ENCODE measurements around the gene NDUFS6. TPM values are rescaled to one million over a fixed set of nuclear protein-coding genes. Genes with fewer than 3 reads are reported as not detected.

NDUFS6 gene
- total and polyA plus RNA-seq, 2 of the 4 experiments (the other 2 are of a cell fraction) = 10.4 to 69.0 TPM

- ATAC-seq (ENCODE audit: low read depth) (no peak), DNase-seq (no peak)
- H2BK20ac ChIP-seq (ENCODE audit: low read depth, low read length) = no peak overlapping the region
- no peaks in the 10 kb centered on the region for H3K36me3 ChIP-seq (ENCODE audit: control insufficient read depth, insufficient read depth, low read length)
- H3K9me1 ChIP-seq (ENCODE audit: insufficient read depth, low read length) = 0 out of 2 replicates have a peak, but pooled peaks cover under 1% of the 10 kb centered on the region
- no peak overlapping the region for H2BK15ac ChIP-seq (ENCODE audit: low read depth, low read length)
- H3K27me3 ChIP-seq (ENCODE audit: control insufficient read depth, insufficient read depth, low read length) = peaks cover 38% of the 10 kb centered on the region
- H2AK9ac ChIP-seq (replicated peaks; ENCODE audit: low read depth, low read length, poor library complexity) = peak overlapping the region; percentile 50
- H3K79me1 ChIP-seq (ENCODE audit: low read depth in 1 of 2, low read length in 2 of 2) = no peaks in the 10 kb centered on the region
- no peak for TF ChIP-seq CHD1 (IDR thresholded peaks at IDR 0.05; ENCODE audit: low read depth, low read length)
- TF ChIP-seq, protein P1, sequence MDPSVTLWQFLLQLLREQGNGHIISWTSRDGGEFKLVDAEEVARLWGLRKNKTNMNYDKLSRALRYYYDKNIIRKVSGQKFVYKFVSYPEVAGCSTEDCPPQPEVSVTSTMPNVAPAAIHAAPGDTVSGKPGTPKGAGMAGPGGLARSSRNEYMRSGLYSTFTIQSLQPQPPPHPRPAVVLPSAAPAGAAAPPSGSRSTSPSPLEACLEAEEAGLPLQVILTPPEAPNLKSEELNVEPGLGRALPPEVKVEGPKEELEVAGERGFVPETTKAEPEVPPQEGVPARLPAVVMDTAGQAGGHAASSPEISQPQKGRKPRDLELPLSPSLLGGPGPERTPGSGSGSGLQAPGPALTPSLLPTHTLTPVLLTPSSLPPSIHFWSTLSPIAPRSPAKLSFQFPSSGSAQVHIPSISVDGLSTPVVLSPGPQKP (IDR thresholded peaks at IDR 0.05; ENCODE audit: borderline replicate concordance, low read depth, low read length) = no peak
- TF ChIP-seq MXI1 (IDR thresholded peaks at IDR 0.05; ENCODE audit: borderline replicate concordance, low read depth, low read length) = no peak
- no peak for TF ChIP-seq RFX5 (IDR thresholded peaks at IDR 0.05; ENCODE audit: low read depth, low read length)
- no peak for TF ChIP-seq POLR2A (IDR thresholded peaks at IDR 0.05; ENCODE audit: low read depth, low read length)
- TF ChIP-seq RAD21 (IDR thresholded peaks at IDR 0.05; ENCODE audit: low read length) = no peak
- no peak for TF ChIP-seq NFE2L2 (IDR thresholded peaks at IDR 0.05; ENCODE audit: low read depth, low read length)
- no peak overlapping the region for H3K14ac ChIP-seq (replicated peaks; ENCODE audit: low read depth, low read length)
- no peak overlapping the region for H2BK5ac ChIP-seq (ENCODE audit: low read depth, low read length, poor library complexity, severe bottlenecking)
- no peak overlapping the region for H3K18ac ChIP-seq (ENCODE audit: low read depth, low read length)
- H3K4me1 ChIP-seq (ENCODE audit: control insufficient read depth, insufficient read depth, low read length) = no peaks in the 10 kb centered on the region; the same call in 1 of the 2 replicates
- H4K20me1 ChIP-seq (ENCODE audit: insufficient read depth, low read length) = no peaks in the 10 kb centered on the region
- no peak overlapping the region for H3K56ac ChIP-seq (ENCODE audit: extremely low read depth, insufficient read depth, low read length)
- no peak overlapping the region for H2AFZ ChIP-seq (replicated peaks; ENCODE audit: low read length, poor library complexity)
- BruUV-seq (replicated peaks) = no TSS peak
- dilution Hi-C loops (cut with HindIII; ENCODE audit: low sequenced_read_pairs, unreplicated experiment) = no loop called here
- 83% methylated on average over 9 of the region's 16 CpGs; no CpG with 5 or more reads in 1 of the 2 experiments for WGBS, 2 experiments (ENCODE audit: extremely low coverage in 2 of 2, insufficient read length in 1 of 2)
- H2BK120ac ChIP-seq (ENCODE audit: low read depth, low read length) = no peak overlapping the region
- H4K91ac ChIP-seq (ENCODE audit: insufficient read depth, low read depth, low read length) = no peak overlapping the region
- no peak overlapping the region for H3K4me3 ChIP-seq (ENCODE audit: insufficient read depth, low read depth, low read length)
- no peak overlapping the region for H3K23ac ChIP-seq (ENCODE audit: low read depth, low read length)
- in situ Hi-C loops (cut with MboI; ENCODE audit: low sequenced_read_pairs) = no loop called here
- intact Hi-C loops (cut with micrococcal nuclease) = no loop called here
- no peak overlapping the region for H3K4me2 ChIP-seq (ENCODE audit: low read depth, low read length)
- no peaks in the 10 kb centered on the region for H3K9me3 ChIP-seq (ENCODE audit: control insufficient read depth, insufficient read depth, low read length)
- H3K9ac ChIP-seq (ENCODE audit: low read depth, low read length) = no peak overlapping the region
- no peak overlapping the region for H3K27ac ChIP-seq (ENCODE audit: insufficient read depth, low read length)
- POLR2A ChIA-PET (ENCODE audit: unreplicated experiment) = no interaction called here
- no peak overlapping the region for H2AK5ac ChIP-seq (ENCODE audit: low read depth, low read length)
- H4K5ac ChIP-seq (ENCODE audit: low read depth, low read length) = no peak overlapping the region
- no peak overlapping the region for H3K4ac ChIP-seq (ENCODE audit: low read depth, low read length)
- CTCF ChIA-PET = no interaction called here
- no peak overlapping the region for H4K8ac ChIP-seq (ENCODE audit: low read depth in 2 of 2, low read length in 2 of 2)
Measured at GRCh38 chr5:1833264-1834021, 32.2 kb downstream of the NDUFS6 start.

Data from IMR-90 (cell line).